Keratinocyte (primary cell): ENCODE measurements around the gene SLU7. TPM values are rescaled to one million over a fixed set of nuclear protein-coding genes. Genes with fewer than 3 reads are reported as not detected.

ENCODE experiments used
- DNase-seq: peaks from one replicate; pipeline ENCODE4 v3.0.0-alpha.2; 2011; ENCODE audit warnings: low read depth, missing footprints, low spot score
- FAIRE-seq: peaks from 2 replicates; lab custom pipeline; 2011; peaks lifted over from hg19 to GRCh38; lab: Jason Lieb, UNC
- H2AFZ ChIP-seq: 2 replicates; pipeline ENCODE4 v1.6.0; 2012; ENCODE audit warnings: low read length, control low read depth, inconsistent platforms; ENCODE audit not compliant: control insufficient read depth
- H3K27ac ChIP-seq: 2 replicates; pipeline ENCODE4 v1.5.1; 2011; ENCODE audit warnings: low read length; ENCODE audit not compliant: control insufficient read depth, insufficient read depth
- H3K27me3 ChIP-seq: 3 replicates; pipeline ENCODE4 v1.6.0; 2011; ENCODE audit warnings: low read length; ENCODE audit not compliant: control insufficient read depth, insufficient read depth; ENCODE audit errors: extremely low read depth
- H3K36me3 ChIP-seq, 2 experiments: 2 replicates in 1 of 2; 3 replicates in 1 of 2; pipeline ENCODE4 v1.5.1; 2011; ENCODE audit warnings: low read length in 2 of 2, mild to moderate bottlenecking in 1 of 2; ENCODE audit not compliant: control insufficient read depth in 2 of 2, insufficient read depth in 2 of 2; ENCODE audit errors: extremely low read depth in 1 of 2
- H3K4me1 ChIP-seq: 3 replicates; pipeline ENCODE4 v1.5.1; 2011; ENCODE audit warnings: low read length; ENCODE audit not compliant: control insufficient read depth, insufficient read depth; ENCODE audit errors: extremely low read depth
- H3K4me2 ChIP-seq: 3 replicates; pipeline ENCODE4 v1.6.0; 2011; ENCODE audit warnings: low read depth, low read length; ENCODE audit not compliant: control insufficient read depth, insufficient read depth; ENCODE audit errors: extremely low read depth
- H3K4me3 ChIP-seq, 3 experiments: fragments of 200-600 bp in 1 of 3; sonication (generic) in 1 of 3; 2 replicates in 2 of 3; 3 replicates in 1 of 3; pipeline ENCODE4 v1.5.1; 2011 to 2016; ENCODE audit warnings: low read length in 3 of 3, mild to moderate bottlenecking in 3 of 3, control low read depth in 2 of 3, inconsistent platforms in 1 of 3, low read depth in 1 of 3, mixed read lengths in 1 of 3, mixed run types in 1 of 3, moderate library complexity in 1 of 3; ENCODE audit not compliant: control insufficient read depth in 2 of 3, insufficient read depth in 2 of 3; ENCODE audit errors: extremely low read depth in 1 of 3
- H3K79me2 ChIP-seq: 2 replicates; pipeline ENCODE4 v1.6.0; 2012; ENCODE audit warnings: low read length; ENCODE audit not compliant: control insufficient read depth, insufficient read depth
- H3K9ac ChIP-seq: 3 replicates; pipeline ENCODE4 v1.6.0; 2011; ENCODE audit warnings: low read length; ENCODE audit not compliant: control insufficient read depth, insufficient read depth; ENCODE audit errors: extremely low read depth
- H3K9me1 ChIP-seq: 3 replicates; pipeline ENCODE4 v1.6.0; 2011; ENCODE audit warnings: low read length; ENCODE audit not compliant: control insufficient read depth, insufficient read depth; ENCODE audit errors: extremely low read depth
- H3K9me3 ChIP-seq: 2 replicates; pipeline ENCODE4 v1.5.1; 2012; ENCODE audit warnings: low read depth, low read length; ENCODE audit not compliant: control insufficient read depth
- H4K20me1 ChIP-seq: 3 replicates; pipeline ENCODE4 v1.6.0; 2011; ENCODE audit warnings: low read length; ENCODE audit not compliant: control insufficient read depth, insufficient read depth; ENCODE audit errors: extremely low read depth
- EZH2 ChIP-seq: IDR thresholded peaks from one replicate; pipeline ENCODE4 v1.6.1; 2012; ENCODE audit warnings: inconsistent platforms, mild to moderate bottlenecking, low read length, moderate library complexity
- dilution Hi-C: fragments of 300-500 bp; cut with MboI; formaldehyde crosslinking; loops from one replicate; pipeline ENCODE4 v1.7.0; 2020; ENCODE audit warnings: low sequenced_read_pairs; ENCODE audit not compliant: extremely low pct_ligation_motif_present
- polyA plus RNA-seq, 5 experiments: library from polyadenylated mRNA; depleted of rRNA in 3 of 5; stranded (reverse) in 3 of 5; stranded (forward) in 1 of 5; unstranded in 1 of 5; fragments of >200 nt; gene quantifications; 1 replicate in 1 of 5; 2 replicates in 3 of 5; 3 replicates in 1 of 5; pipeline versions ENCODE4 v1.2.1 to v1.2.3, GENCODE V29; 2011 to 2012; ENCODE audit warnings: missing spikeins in 2 of 5, low read depth in 1 of 5, low replicate concordance in 1 of 5
- TF ChIP-seq, protein P1 (sequence below), 3 experiments: IDR thresholded peaks in 1 of 3; conservative IDR thresholded peaks in 1 of 3; optimal IDR thresholded peaks in 1 of 3; 2 replicates in 2 of 3; 3 replicates in 1 of 3; pipeline versions ENCODE3 to v1.5.1; 2011; ENCODE audit warnings: low read length in 3 of 3, mild to moderate bottlenecking in 3 of 3, moderate library complexity in 2 of 3, control low read depth in 1 of 3, inconsistent platforms in 1 of 3; ENCODE audit not compliant: insufficient read depth in 2 of 3; ENCODE audit errors: extremely low read depth in 1 of 3

Gene SLU7
- polyA plus RNA-seq, 1 donor (not counting 4 experiments of a cell fraction or from before 2014, with no cell fraction given): 29.7 TPM

DNA sequence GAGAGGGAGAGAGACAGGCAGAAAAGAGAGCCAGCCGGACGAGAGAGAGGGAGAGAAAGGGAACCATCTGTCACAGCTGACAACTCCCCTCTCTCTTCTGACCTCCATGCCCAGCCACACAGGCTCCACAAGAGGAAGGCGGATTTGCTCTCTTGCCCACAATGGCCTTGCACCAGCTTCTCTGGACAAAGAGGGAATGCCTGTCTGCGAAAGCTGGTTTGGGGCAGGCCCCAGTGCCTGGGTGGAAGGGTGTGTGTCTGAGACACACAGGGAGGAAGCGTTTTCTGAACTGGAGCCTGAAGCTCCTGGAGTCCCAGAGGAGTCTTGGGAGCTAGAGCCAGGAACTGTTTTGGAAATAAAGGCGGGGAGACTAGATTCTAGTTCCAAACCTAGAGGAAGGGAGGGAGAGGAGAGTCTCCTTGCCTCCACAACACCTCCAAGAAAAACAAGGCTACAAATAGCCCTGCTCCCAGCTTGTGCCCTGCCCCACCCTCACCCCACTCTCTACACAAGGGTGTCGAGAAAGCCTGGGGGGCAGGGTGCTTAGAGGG, 60.9 kb downstream of the SLU7 start:
- Histone ChIP-seq H3K27me3 (no peaks in the 10 kb centered on the region), H3K9ac (no peak overlapping the region), H3K27ac (no peak overlapping the region), H3K79me2 (no peaks in the 10 kb centered on the region), H3K4me2 (no peak overlapping the region), H3K4me3 (no peak overlapping the region), H4K20me1 (no peaks in the 10 kb centered on the region), H3K9me3 (no peaks in the 10 kb centered on the region), H3K4me1 (peaks cover 10% of the 10 kb centered on the region), H3K36me3 (no peaks in the 10 kb centered on the region), H3K9me1 (no peaks in the 10 kb centered on the region), H2AFZ (no peak overlapping the region)
- DNase-seq: no peak
- TF ChIP-seq, protein P1, sequence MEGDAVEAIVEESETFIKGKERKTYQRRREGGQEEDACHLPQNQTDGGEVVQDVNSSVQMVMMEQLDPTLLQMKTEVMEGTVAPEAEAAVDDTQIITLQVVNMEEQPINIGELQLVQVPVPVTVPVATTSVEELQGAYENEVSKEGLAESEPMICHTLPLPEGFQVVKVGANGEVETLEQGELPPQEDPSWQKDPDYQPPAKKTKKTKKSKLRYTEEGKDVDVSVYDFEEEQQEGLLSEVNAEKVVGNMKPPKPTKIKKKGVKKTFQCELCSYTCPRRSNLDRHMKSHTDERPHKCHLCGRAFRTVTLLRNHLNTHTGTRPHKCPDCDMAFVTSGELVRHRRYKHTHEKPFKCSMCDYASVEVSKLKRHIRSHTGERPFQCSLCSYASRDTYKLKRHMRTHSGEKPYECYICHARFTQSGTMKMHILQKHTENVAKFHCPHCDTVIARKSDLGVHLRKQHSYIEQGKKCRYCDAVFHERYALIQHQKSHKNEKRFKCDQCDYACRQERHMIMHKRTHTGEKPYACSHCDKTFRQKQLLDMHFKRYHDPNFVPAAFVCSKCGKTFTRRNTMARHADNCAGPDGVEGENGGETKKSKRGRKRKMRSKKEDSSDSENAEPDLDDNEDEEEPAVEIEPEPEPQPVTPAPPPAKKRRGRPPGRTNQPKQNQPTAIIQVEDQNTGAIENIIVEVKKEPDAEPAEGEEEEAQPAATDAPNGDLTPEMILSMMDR (optimal IDR thresholded peaks at IDR 0.05 in 1 of 3, IDR thresholded peaks at IDR 0.05 in 1 of 3, conservative IDR thresholded peaks at IDR 0.05 in 1 of 3; ENCODE audit: extremely low read depth in 1 of 3, insufficient read depth in 2 of 3, low read length in 3 of 3): no peak
- TF ChIP-seq EZH2: no peak
- FAIRE-seq: no peak
- dilution Hi-C loops: no loop called here

DNA sequence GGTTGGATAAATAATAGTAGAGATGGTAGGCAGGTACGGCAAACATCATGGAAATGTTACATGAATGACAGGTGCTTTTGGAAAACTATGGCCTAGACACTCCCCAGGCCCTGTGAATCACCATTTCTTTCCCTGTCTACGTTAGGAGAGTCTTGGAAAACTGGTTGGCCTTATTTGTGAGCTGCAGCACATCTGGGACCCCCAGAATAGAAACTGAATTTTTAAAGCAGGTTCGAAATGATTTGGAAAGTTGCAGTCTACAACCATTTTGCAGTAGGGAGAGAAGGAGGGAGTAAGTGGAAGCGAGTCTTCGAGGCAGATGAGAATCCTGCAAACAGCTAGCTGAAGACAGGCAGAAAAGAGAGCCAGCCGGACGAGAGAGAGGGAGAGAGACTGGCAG, 61.5 kb downstream of the SLU7 start:
- Histone ChIP-seq H3K79me2 (no peaks in the 10 kb centered on the region), H3K4me3 (no peak overlapping the region), H3K9me1 (no peaks in the 10 kb centered on the region), H3K9me3 (no peaks in the 10 kb centered on the region), H3K27me3 (no peaks in the 10 kb centered on the region), H3K36me3 (no peaks in the 10 kb centered on the region), H3K4me1 (peaks cover 10% of the 10 kb centered on the region), H3K9ac (no peak overlapping the region), H4K20me1 (no peaks in the 10 kb centered on the region), H2AFZ (no peak overlapping the region), H3K4me2 (no peak overlapping the region), H3K27ac (no peak overlapping the region)
- dilution Hi-C loops: no loop called here
- TF ChIP-seq EZH2: no peak
- TF ChIP-seq, protein P1 (optimal IDR thresholded peaks at IDR 0.05 in 1 of 3, IDR thresholded peaks at IDR 0.05 in 1 of 3, conservative IDR thresholded peaks at IDR 0.05 in 1 of 3; ENCODE audit: extremely low read depth in 1 of 3, insufficient read depth in 2 of 3, low read length in 3 of 3): no peak
- DNase-seq (no peak), FAIRE-seq (no peak)
